GM12873 (cell line): Measurements from ENCODE around the gene KDM4D.

Source experiments
- CTCF ChIP-seq: IDR thresholded peaks from 2 replicates; pipeline ENCODE4 v1.5.1; 2012; ENCODE audit warnings: low read depth, mild to moderate bottlenecking, moderate library complexity, low read length, control low read depth; ENCODE audit not compliant: insufficient read depth; ENCODE audit errors: missing control alignments

The KDM4D gene

GRCh38 chr11:95042906-95043305 is 69.4 kb downstream of the KDM4D start:
- no peak for TF ChIP-seq CTCF

DNA sequence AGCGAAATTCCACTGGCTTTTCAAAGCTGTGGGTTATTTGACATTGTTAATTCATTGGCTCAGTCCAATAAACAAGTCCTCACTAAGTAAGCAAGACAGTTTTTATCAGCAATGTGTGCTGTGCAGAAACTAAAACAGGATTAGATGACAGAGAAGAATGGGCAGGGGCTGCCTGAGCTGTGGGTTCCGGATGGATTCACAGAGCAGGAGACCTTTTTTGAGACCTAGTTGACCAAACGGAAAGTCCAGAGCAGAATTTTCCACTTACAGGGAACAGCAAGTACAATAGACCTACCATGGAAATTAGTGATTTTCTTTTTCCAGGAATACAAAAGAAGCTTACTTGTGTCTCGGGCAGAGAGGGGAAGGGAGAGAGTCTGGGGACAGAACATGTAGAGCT is 70.5 kb downstream of the KDM4D start:
- TF ChIP-seq CTCF: no peak

DNA sequence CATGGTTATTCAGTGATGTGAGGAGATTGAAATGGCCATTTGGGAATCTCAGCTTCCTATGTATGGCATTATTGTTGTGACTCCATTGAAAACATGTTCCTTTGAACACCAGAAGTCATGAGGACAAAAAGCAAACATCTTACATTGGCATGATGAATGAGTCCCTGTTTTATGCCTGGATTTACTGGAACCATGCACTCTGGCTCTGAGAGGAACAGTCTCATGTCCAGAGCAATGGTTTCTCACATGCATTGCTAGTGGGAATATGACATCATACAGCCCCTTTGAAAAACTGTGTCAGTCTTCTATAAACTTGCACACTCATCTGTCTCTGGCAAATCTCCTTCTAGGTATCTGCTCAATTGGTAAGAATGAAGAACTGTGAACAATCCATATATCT is 72.3 kb downstream of the KDM4D start:
- no peak for TF ChIP-seq CTCF
